H1 (cell line): Measurements from ENCODE around the gene SDF2. TPM values are rescaled to one million over a fixed set of nuclear protein-coding genes. Genes with fewer than 3 reads are reported as not detected.

Experiments
- CTCF ChIA-PET: fragments of 300-600 bp; sonication (Branson Sonifier 250); formaldehyde crosslinking; loops from one replicate; lab custom pipeline; 2021; ENCODE audit not compliant: partially characterized antibody; lab: Charles Lee
- POLR2A ChIA-PET: fragments of 300-600 bp; sonication (Branson Sonifier 250); formaldehyde crosslinking; loops from one replicate; lab custom pipeline; 2021; ENCODE audit warnings: inconsistent platforms; ENCODE audit not compliant: partially characterized antibody; lab: Charles Lee
- DNase-seq, 2 experiments: peaks; one replicate each; pipeline versions ENCODE4 v3.0.0 to v3.0.0-alpha.2; 2010 to 2022; ENCODE audit warnings: low spot score in 2 of 2, low read depth in 1 of 2, mixed read lengths in 1 of 2
- FAIRE-seq: peaks from 2 replicates; lab custom pipeline; 2011; peaks lifted over from hg19 to GRCh38; lab: Jason Lieb, UNC
- H2AFZ ChIP-seq: 2 replicates; pipeline ENCODE4 v1.8.1; 2012; ENCODE audit warnings: low read length, inconsistent platforms
- H2AK5ac ChIP-seq: 2 replicates; pipeline ENCODE4 v1.6.1; 2013; ENCODE audit warnings: low read depth, low read length
- H2BK120ac ChIP-seq: replicated peaks from 2 replicates; pipeline ENCODE3; 2013; ENCODE audit warnings: low read depth, low read length, inconsistent platforms
- H2BK12ac ChIP-seq: 2 replicates; pipeline ENCODE4 v1.6.1; 2013; ENCODE audit warnings: low read depth, low read length
- H2BK15ac ChIP-seq: 2 replicates; pipeline ENCODE4 v1.6.1; 2013; ENCODE audit warnings: low read length
- H2BK20ac ChIP-seq: 2 replicates; pipeline ENCODE4 v1.6.1; 2013; ENCODE audit warnings: low read length
- H2BK5ac ChIP-seq: 2 replicates; pipeline ENCODE4 v1.6.1; 2013; ENCODE audit warnings: low read depth, low read length
- H3K14ac ChIP-seq: 2 replicates; pipeline ENCODE4 v1.6.1; 2013; ENCODE audit warnings: inconsistent platforms; ENCODE audit not compliant: insufficient read length
- H3K18ac ChIP-seq: 2 replicates; pipeline ENCODE4 v1.6.1; 2013; ENCODE audit warnings: low read length; ENCODE audit errors: extremely low read depth
- H3K23ac ChIP-seq: 2 replicates; pipeline ENCODE4 v1.6.1; 2013; ENCODE audit warnings: inconsistent platforms; ENCODE audit not compliant: insufficient read length
- H3K23me2 ChIP-seq: 2 replicates; pipeline ENCODE4 v1.6.1; 2013; ENCODE audit warnings: low read depth, low read length
- H3K27ac ChIP-seq: 2 replicates; pipeline ENCODE4 v1.6.1; 2011; ENCODE audit warnings: low read depth, low read length, inconsistent platforms
- H3K27me3 ChIP-seq, 4 experiments: replicated peaks in 1 of 4; 1 replicate in 1 of 4; 2 replicates in 3 of 4; pipeline versions ENCODE4 v1.6.1 to v1.8.1; 2011 to 2013; ENCODE audit warnings: low read length in 3 of 4, mild to moderate bottlenecking in 3 of 4, inconsistent platforms in 2 of 4, mixed read lengths in 2 of 4, moderate library complexity in 1 of 4; ENCODE audit not compliant: control insufficient read depth in 3 of 4, insufficient read depth in 3 of 4; ENCODE audit errors: extremely low read depth in 1 of 4
- H3K36me3 ChIP-seq, 4 experiments: 2 replicates each; pipeline versions ENCODE4 v1.6.1 to v1.8.1; 2011 to 2013; ENCODE audit warnings: mild to moderate bottlenecking in 4 of 4, low read length in 3 of 4, moderate library complexity in 2 of 4, control low read depth in 1 of 4, inconsistent platforms in 1 of 4; ENCODE audit not compliant: insufficient read depth in 4 of 4, control insufficient read depth in 2 of 4
- H3K4ac ChIP-seq: replicated peaks from 2 replicates; pipeline ENCODE3; 2013; ENCODE audit warnings: low read length, low read depth, mixed read lengths, inconsistent platforms; ENCODE audit not compliant: insufficient read length
- H3K4me1 ChIP-seq, 4 experiments: replicated peaks in 1 of 4; 1 replicate in 1 of 4; 2 replicates in 3 of 4; pipeline versions ENCODE4 v1.6.1 to v1.8.1; 2011 to 2013; ENCODE audit warnings: low read length in 3 of 4, inconsistent platforms in 2 of 4, mixed read lengths in 1 of 4; ENCODE audit not compliant: insufficient read depth in 4 of 4, control insufficient read depth in 3 of 4
- H3K4me2 ChIP-seq, 2 experiments: 2 replicates each; pipeline versions ENCODE4 v1.6.1 to v1.8.1; 2011 to 2013; ENCODE audit warnings: low read depth in 2 of 2, low read length in 2 of 2, control low read depth in 1 of 2, inconsistent platforms in 1 of 2, mild to moderate bottlenecking in 1 of 2; ENCODE audit not compliant: insufficient read depth in 1 of 2
- H3K4me3 ChIP-seq, 4 experiments: fragments of 200-600, 300-600 bp in 1 of 4; sonication (generic), shearing (Covaris generic), sonication (Bioruptor Twin) in 1 of 4; 2 replicates each; pipeline versions ENCODE4 v1.5.1 to v1.8.1; 2011 to 2016; ENCODE audit warnings: low read length in 4 of 4, low read depth in 3 of 4, control low read depth in 2 of 4, inconsistent platforms in 2 of 4, mild to moderate bottlenecking in 2 of 4, mixed read lengths in 1 of 4, moderate library complexity in 1 of 4; ENCODE audit not compliant: insufficient read depth in 2 of 4; ENCODE audit errors: extremely low read depth in 1 of 4
- H3K56ac ChIP-seq: replicated peaks from 2 replicates; pipeline ENCODE3; 2013; ENCODE audit warnings: low read depth, mild to moderate bottlenecking, mixed read lengths, low read length, inconsistent platforms; ENCODE audit not compliant: insufficient read length
- H3K79me1 ChIP-seq: 2 replicates; pipeline ENCODE4 v1.6.1; 2013; ENCODE audit warnings: low read depth, low read length, control low read depth
- H3K79me2 ChIP-seq, 2 experiments: 2 replicates each; pipeline versions ENCODE4 v1.6.1 to v1.8.1; 2012 to 2013; ENCODE audit warnings: low read length in 2 of 2, mild to moderate bottlenecking in 2 of 2, inconsistent platforms in 1 of 2; ENCODE audit not compliant: insufficient read depth in 2 of 2, control insufficient read depth in 1 of 2
- H3K9ac ChIP-seq, 4 experiments: replicated peaks in 1 of 4; 1 replicate in 1 of 4; 2 replicates in 3 of 4; pipeline versions ENCODE4 v1.6.1 to v1.8.1; 2011 to 2013; ENCODE audit warnings: low read depth in 3 of 4, low read length in 3 of 4, control low read depth in 2 of 4, mild to moderate bottlenecking in 2 of 4, moderate library complexity in 2 of 4, inconsistent platforms in 1 of 4; ENCODE audit errors: extremely low read depth in 1 of 4
- H3K9me3 ChIP-seq, 2 experiments: 2 replicates each; pipeline versions ENCODE4 v1.6.1 to v1.8.1; 2012 to 2013; ENCODE audit warnings: mild to moderate bottlenecking in 2 of 2, moderate library complexity in 2 of 2, control low read depth in 1 of 2, inconsistent platforms in 1 of 2, low read depth in 1 of 2, low read length in 1 of 2, mixed read lengths in 1 of 2; ENCODE audit not compliant: insufficient read depth in 2 of 2
- H4K20me1 ChIP-seq, 2 experiments: replicated peaks in 1 of 2; 2 replicates each; pipeline versions ENCODE3 to v1.8.1; 2011 to 2013; ENCODE audit warnings: inconsistent platforms in 2 of 2, low read length in 2 of 2, mild to moderate bottlenecking in 1 of 2; ENCODE audit not compliant: insufficient read depth in 2 of 2, control insufficient read depth in 1 of 2
- H4K5ac ChIP-seq: 2 replicates; pipeline ENCODE4 v1.6.1; 2013; ENCODE audit warnings: low read length, low read depth, mixed read lengths, inconsistent platforms; ENCODE audit not compliant: insufficient read length
- H4K8ac ChIP-seq: 2 replicates; pipeline ENCODE4 v1.8.0; 2013; ENCODE audit warnings: mild to moderate bottlenecking, moderate library complexity, low read length, inconsistent platforms; ENCODE audit not compliant: insufficient read depth; ENCODE audit errors: extremely low read depth
- H4K91ac ChIP-seq: replicated peaks from 2 replicates; pipeline ENCODE3; 2013; ENCODE audit warnings: low read length, mixed read lengths, inconsistent platforms; ENCODE audit not compliant: insufficient read length
- ASH2L ChIP-seq: fragments of 200-600, 300-600 bp; sonication (generic); IDR thresholded peaks from one replicate; pipeline ENCODE4 v1.7.1; 2017; ENCODE audit warnings: low read length
- EP300 ChIP-seq, 2 experiments: IDR thresholded peaks; 1 replicate in 1 of 2; 2 replicates in 1 of 2; pipeline ENCODE4 v1.6.1; 2011 to 2012; ENCODE audit warnings: low read depth in 2 of 2, low read length in 2 of 2, mild to moderate bottlenecking in 2 of 2, borderline replicate concordance in 1 of 2, inconsistent platforms in 1 of 2, moderate library complexity in 1 of 2
- GTF2F1 ChIP-seq: IDR thresholded peaks from 2 replicates; pipeline ENCODE4 v1.6.1; 2012; ENCODE audit warnings: low read depth, low read length, improper control_type of control experiment, borderline replicate concordance
- KDM4A ChIP-seq: IDR thresholded peaks from one replicate; pipeline ENCODE4 v1.7.1; 2012; ENCODE audit warnings: low read depth, mild to moderate bottlenecking, moderate library complexity, low read length, inconsistent platforms; ENCODE audit not compliant: severe bottlenecking
- NRF1 ChIP-seq: IDR thresholded peaks from 2 replicates; pipeline ENCODE4 v1.6.1; 2011; ENCODE audit warnings: mild to moderate bottlenecking, low read depth, low read length, improper control_type of control experiment
- POLR2AphosphoS5 ChIP-seq: IDR thresholded peaks from 2 replicates; pipeline ENCODE4 v1.6.1; 2011; ENCODE audit warnings: low read depth, low read length
- WGBS, 2 experiments: shearing (Covaris generic) in 1 of 2; methylation state at CpG; one replicate each; pipeline versions ENCODE4 v1.1.6 to v1.1.7; 2013 to 2015; ENCODE audit warnings: low lambda C conversion rate in 2 of 2, mixed read lengths in 2 of 2, inconsistent platforms in 1 of 2, low coverage in 1 of 2, missing lambda C conversion rate in 1 of 2; ENCODE audit not compliant: insufficient replicate concordance in 2 of 2, insufficient coverage in 1 of 2, insufficient read length in 1 of 2; ENCODE audit errors: extremely low coverage in 1 of 2, missing lambda C conversion rate in 1 of 2; 5-methylcytosine and 5-hydroxymethylcytosine counted together
- polyA plus RNA-seq, 7 experiments: library from polyadenylated mRNA; depleted of rRNA in 3 of 7; stranded (reverse) in 5 of 7; unstranded in 2 of 7; fragments of >200 nt in 5 of 7; fragments of 200-250 nt in 2 of 7; gene quantifications; 1 replicate in 5 of 7; 2 replicates in 1 of 7; 4 replicates in 1 of 7; pipeline versions ENCODE4 v1.2.1 to v1.2.3, GENCODE V29; 2011 to 2013; ENCODE audit warnings: missing spikeins in 2 of 7, mixed read lengths in 2 of 7
- total RNA-seq: library from RNA; stranded (reverse); fragmentation: NEBNext Ultra II Directional; extraction: Animal tissue kit (Norgen Biotek cat#: 25700); gene quantifications from 2 replicates; pipeline ENCODE4 v1.2.1, GENCODE V29; 2021

SDF2 gene
- total and polyA plus RNA-seq, 2 of the 8 experiments (the other 6 are each of a cell fraction or from before 2014, with no cell fraction given), result 44.8 to 65.4 TPM

DNA sequence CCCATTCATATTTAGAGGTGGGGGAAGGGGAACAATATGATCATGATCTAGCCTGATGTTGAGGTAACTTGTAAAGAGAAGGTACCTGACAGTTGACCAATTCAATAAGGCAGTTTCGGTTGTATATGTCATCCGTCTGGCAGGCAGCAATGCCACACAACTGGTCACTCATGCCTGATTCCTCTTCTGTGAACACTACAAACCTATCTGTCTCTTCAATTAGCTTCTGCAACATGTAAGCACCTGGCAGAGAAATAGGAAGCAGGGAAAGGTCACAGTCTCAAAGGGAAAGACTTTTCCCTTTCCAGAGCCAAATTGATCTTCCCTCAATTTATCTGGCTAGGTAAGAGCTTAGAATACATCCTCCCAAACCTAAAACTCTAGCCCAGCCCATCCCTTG is 37.6 kb downstream of the SDF2 start:
- no peak overlapping the region for H4K91ac ChIP-seq
- no peak overlapping the region for H3K18ac ChIP-seq
- H3K27me3 ChIP-seq, result no peaks in the 10 kb centered on the region
- H3K14ac ChIP-seq, result no peak overlapping the region
- FAIRE-seq (no peak), DNase-seq (no peak)
- POLR2A ChIA-PET, result interaction anchor here (1.1 to 14.8 kb wide), 8 partner anchors 8 to 82 kb away, joined by 3 to 163 read pairs (median 4); partner anchors contain the start of genes SDF2, SPAG5 and SUPT6H
- H3K9me3 ChIP-seq, result no peaks in the 10 kb centered on the region
- TF ChIP-seq KDM4A, result no peak
- TF ChIP-seq ASH2L, result no peak
- no peak for TF ChIP-seq EP300 (IDR thresholded peaks at IDR 0.05; ENCODE audit: borderline replicate concordance in 1 of 2, low read depth in 2 of 2, low read length in 2 of 2)
- TF ChIP-seq GTF2F1, result no peak
- no peak for TF ChIP-seq NRF1
- TF ChIP-seq POLR2AphosphoS5, result no peak
- H3K36me3 ChIP-seq, result peaks cover 46 to 80% (median 59%) of the 10 kb centered on the region in 4 experiments
- H2BK12ac ChIP-seq, result no peak overlapping the region
- H4K20me1 ChIP-seq, result peaks cover 2 to 9% of the 10 kb centered on the region in 2 experiments
- no peak overlapping the region for H2BK20ac ChIP-seq
- no peaks in the 10 kb centered on the region for H3K4me1 ChIP-seq
- H3K4me2 ChIP-seq, result no peak overlapping the region
- no peak overlapping the region for H4K5ac ChIP-seq
- peaks cover 2% of the 10 kb centered on the region; the same call in 1 of the 2 replicates for H3K79me1 ChIP-seq
- no peak overlapping the region for H2AFZ ChIP-seq
- no peak overlapping the region for H3K23ac ChIP-seq
- H4K8ac ChIP-seq, result no peak overlapping the region
- no peak overlapping the region for H3K4me3 ChIP-seq
- H2BK120ac ChIP-seq, result no peak overlapping the region
- 95% methylated on average over 2 of the region's 2 CpGs; no CpG with 5 or more reads in 1 of the 2 experiments for WGBS, 2 experiments
- CTCF ChIA-PET, result interaction anchor here (1.4 to 3.6 kb wide), 3 partner anchors 8 to 12 kb away, joined by 3 to 21 read pairs (median 4); partner anchors contain the start of gene RSKR
- H2AK5ac ChIP-seq, result no peak overlapping the region
- no peaks in the 10 kb centered on the region for H3K79me2 ChIP-seq
- no peak overlapping the region for H3K56ac ChIP-seq
- H3K23me2 ChIP-seq, result peaks cover 2% of the 10 kb centered on the region; the same call in 1 of the 2 replicates
- no peak overlapping the region for H3K9ac ChIP-seq
- H2BK15ac ChIP-seq, result no peak overlapping the region
- H3K27ac ChIP-seq, result no peak overlapping the region
- H2BK5ac ChIP-seq, result no peak overlapping the region
- H3K4ac ChIP-seq, result no peak overlapping the region
